BLaER1 treated with 17β-estradiol and CSF1 and Interleukin-3, amounts not matched to agents 10 nM and 100 nM (cell line): ENCODE results near the gene ISG20L2.

Source experiments
- H3K27ac ChIP-seq, 11 experiments: shearing (Covaris generic); formaldehyde crosslinking; 2 replicates each; pipeline ENCODE4 v1.8.1; 2022
- H3K27me3 ChIP-seq, 11 experiments: shearing (Covaris generic); formaldehyde crosslinking; 2 replicates each; pipeline ENCODE4 v1.8.1; 2022
- H3K36me3 ChIP-seq, 11 experiments: shearing (Covaris generic); formaldehyde crosslinking; 2 replicates each; pipeline ENCODE4 v1.8.1; 2022
- H3K4me1 ChIP-seq, 10 experiments: shearing (Covaris generic); formaldehyde crosslinking; 2 replicates each; pipeline ENCODE4 v1.8.1; 2022
- H3K4me2 ChIP-seq, 11 experiments: shearing (Covaris generic); formaldehyde crosslinking; 2 replicates each; pipeline ENCODE4 v1.8.1; 2022
- H3K4me3 ChIP-seq, 10 experiments: shearing (Covaris generic); formaldehyde crosslinking; 2 replicates each; pipeline ENCODE4 v1.8.1; 2022
- H3K9ac ChIP-seq, 11 experiments: shearing (Covaris generic); formaldehyde crosslinking; 2 replicates each; pipeline ENCODE4 v1.8.1; 2022
- H3K9me3 ChIP-seq, 11 experiments: shearing (Covaris generic); formaldehyde crosslinking; replicated peaks in 1 of 11; 2 replicates each; pipeline ENCODE4 v1.8.1; 2022
- H4K20me1 ChIP-seq, 11 experiments: shearing (Covaris generic); formaldehyde crosslinking; 2 replicates each; pipeline ENCODE4 v1.8.1; 2022
- Cebpa-rat ChIP-seq, 11 experiments: shearing (Covaris generic); IDR thresholded peaks; 2 replicates each; pipeline ENCODE4 v1.8.1; 2022

ISG20L2 gene

GRCh38 chr1:156741481-156741983 is 13.0 kb upstream of the ISG20L2 start:
- Histone ChIP-seq H3K4me1 (peaks cover 40 to 65% (median 56%) of the 10 kb centered on the region in 10 experiments), H4K20me1 (peaks cover 0 to 35% (median 29%) of the 10 kb centered on the region in 11 experiments; a peak in 18 of 22 replicates), H3K4me3 (peak overlapping the region in 8 of 10 experiments; percentile 13 to 83 (median 42); a peak in 6 of 20 replicates), H3K36me3 (peaks cover 55 to 81% (median 72%) of the 10 kb centered on the region in 11 experiments), H3K27me3 (no peaks in the 10 kb centered on the region), H3K27ac (peak overlapping the region; percentile 61 to 88 (median 78)), H3K9ac (peak overlapping the region in 9 of 11 experiments; percentile 34 to 90 (median 51); a peak in 12 of 22 replicates), H3K4me2 (peak overlapping the region; percentile 54 to 84 (median 68)), H3K9me3 (no peaks in the 10 kb centered on the region)
- TF ChIP-seq Cebpa-rat (IDR thresholded peaks at IDR 0.05), result no peak

- Histone ChIP-seq H3K9ac (peak within 1 kb of the TSS; percentile 79 to 92 (median 83)), H3K27me3 (no peaks in the 10 kb centered on the region), H3K4me3 (peak within 1 kb of the TSS; percentile 68 to 86 (median 78)), H3K4me1 (peaks cover 34 to 59% (median 49%) of the 10 kb centered on the region in 10 experiments), H3K9me3 (no peaks in the 10 kb centered on the region), H3K4me2 (peak within 1 kb of the TSS; percentile 82 to 97 (median 92)), H3K27ac (peak within 1 kb of the TSS; percentile 69 to 92 (median 79)), H3K36me3 (peaks cover 60 to 81% (median 74%) of the 10 kb centered on the region in 11 experiments), H4K20me1 (peaks cover 0 to 29% (median 23%) of the 10 kb centered on the region in 11 experiments; a peak in 18 of 22 replicates)
- TF ChIP-seq Cebpa-rat (IDR thresholded peaks at IDR 0.05), result no peak
These were observed 12.3 kb upstream of the ISG20L2 start, which contains the start of gene MRPL24 for GRCh38 chr1:156740741-156741480. Gene MRPL24, minus strand, starts transcription at chr1:156741088. Its CDS starts 2,384 bp downstream, at chr1:156738704.

- Histone ChIP-seq H4K20me1 (peaks cover 0 to 23% (median 17%) of the 10 kb centered on the region in 11 experiments; a peak in 18 of 22 replicates), H3K4me3 (peak overlapping the region; percentile 68 to 86 (median 78)), H3K4me2 (peak overlapping the region; percentile 79 to 97 (median 92)), H3K4me1 (peaks cover 28 to 53% (median 43%) of the 10 kb centered on the region in 10 experiments), H3K9ac (peak overlapping the region; percentile 79 to 92 (median 83)), H3K9me3 (no peaks in the 10 kb centered on the region), H3K36me3 (peaks cover 61 to 81% (median 74%) of the 10 kb centered on the region in 11 experiments), H3K27me3 (no peaks in the 10 kb centered on the region), H3K27ac (peak overlapping the region in 10 of 11 experiments; percentile 37 to 92 (median 80); a peak in 21 of 22 replicates)
- no peak for TF ChIP-seq Cebpa-rat (IDR thresholded peaks at IDR 0.05)
These were observed 11.7 kb upstream of the ISG20L2 start for GRCh38 chr1:156740237-156740740.

- H3K27me3 ChIP-seq, result no peaks in the 10 kb centered on the region
- H3K9me3 ChIP-seq, result no peaks in the 10 kb centered on the region
- no peak overlapping the region for H3K4me3 ChIP-seq
- H3K9ac ChIP-seq, result no peak overlapping the region
- peaks cover 21 to 41% (median 33%) of the 10 kb centered on the region in 10 experiments for H3K4me1 ChIP-seq
- no peak overlapping the region for H3K27ac ChIP-seq
- peaks cover 57 to 79% (median 72%) of the 10 kb centered on the region in 11 experiments for H3K36me3 ChIP-seq
- no peak overlapping the region for H3K4me2 ChIP-seq
- H4K20me1 ChIP-seq, result peaks cover 0 to 12% (median 8%) of the 10 kb centered on the region in 11 experiments; a peak in 7 of 22 replicates
- TF ChIP-seq Cebpa-rat (IDR thresholded peaks at IDR 0.05), result no peak
These were observed 10.3 kb upstream of the ISG20L2 start for GRCh38 chr1:156738916-156739315.

- H3K27me3 ChIP-seq, result no peaks in the 10 kb centered on the region
- H3K9ac ChIP-seq, result no peak overlapping the region
- H3K36me3 ChIP-seq, result peaks cover 57 to 79% (median 72%) of the 10 kb centered on the region in 11 experiments
- H3K9me3 ChIP-seq, result no peaks in the 10 kb centered on the region
- no peak overlapping the region for H3K4me3 ChIP-seq
- H3K4me1 ChIP-seq, result peaks cover 21 to 36% (median 28%) of the 10 kb centered on the region in 10 experiments
- no peak overlapping the region for H3K4me2 ChIP-seq
- H3K27ac ChIP-seq, result no peak overlapping the region
- H4K20me1 ChIP-seq, result peaks cover 0 to 7% (median 3%) of the 10 kb centered on the region in 11 experiments; a peak in 7 of 22 replicates
- no peak for TF ChIP-seq Cebpa-rat (IDR thresholded peaks at IDR 0.05)
These were observed 9.8 kb upstream of the ISG20L2 start for GRCh38 chr1:156738407-156738806.

- Histone ChIP-seq H3K4me2 (no peak overlapping the region), H3K9ac (peak overlapping the region in 3 of 11 experiments; percentile 1 to 33 (median 13); a peak in 2 of 22 replicates), H3K4me3 (no peak overlapping the region), H3K4me1 (peaks cover 8 to 15% (median 10%) of the 10 kb centered on the region in 10 experiments), H4K20me1 (peaks cover 0 to 4% (median 0%) of the 10 kb centered on the region in 11 experiments; a peak in 2 of 22 replicates), H3K9me3 (no peaks in the 10 kb centered on the region), H3K27me3 (no peaks in the 10 kb centered on the region), H3K36me3 (peaks cover 54 to 76% (median 65%) of the 10 kb centered on the region in 11 experiments), H3K27ac (no peak overlapping the region)
- TF ChIP-seq Cebpa-rat (IDR thresholded peaks at IDR 0.05), result no peak
These were observed 5.5 kb upstream of the ISG20L2 start for GRCh38 chr1:156733989-156734584.

GRCh38 chr1:156727926-156728598 is 504 bp downstream of the ISG20L2 start, which contains the start of gene METTL25B:
Gene METTL25B, plus strand, starts transcription at chr1:156728469. Its CDS starts 636 bp downstream, at chr1:156729105.
- TF ChIP-seq Cebpa-rat (IDR thresholded peaks at IDR 0.05), result no peak
- Histone ChIP-seq H3K9ac (peak within 1 kb of the TSS; percentile 80 to 91 (median 86)), H3K27me3 (no peaks in the 10 kb centered on the region), H3K4me2 (peak within 1 kb of the TSS; percentile 94 to 100 (median 97)), H3K9me3 (no peaks in the 10 kb centered on the region), H4K20me1 (peaks cover 38 to 50% (median 45%) of the 10 kb centered on the region in 11 experiments), H3K27ac (peak within 1 kb of the TSS; percentile 65 to 87 (median 85)), H3K36me3 (peaks cover 27 to 56% (median 37%) of the 10 kb centered on the region in 11 experiments), H3K4me1 (peaks cover 34 to 52% (median 47%) of the 10 kb centered on the region in 10 experiments), H3K4me3 (peak within 1 kb of the TSS; percentile 66 to 98 (median 84))

GRCh38 chr1:156727492-156727891 is 1.1 kb downstream of the ISG20L2 start:
- Histone ChIP-seq H3K27ac (peak overlapping the region; percentile 65 to 87 (median 85); a peak in 21 of 22 replicates), H4K20me1 (peaks cover 42 to 56% (median 51%) of the 10 kb centered on the region in 11 experiments)

More at GRCh38 chr1:156727492-156727891, 1.1 kb downstream of the ISG20L2 start:
- peak overlapping the region; percentile 80 to 91 (median 86) for H3K9ac ChIP-seq
- peak overlapping the region; percentile 94 to 100 (median 97) for H3K4me2 ChIP-seq
- peaks cover 30 to 56% (median 37%) of the 10 kb centered on the region in 11 experiments for H3K36me3 ChIP-seq
- no peaks in the 10 kb centered on the region for H3K9me3 ChIP-seq
- H3K4me1 ChIP-seq, result peaks cover 34 to 52% (median 47%) of the 10 kb centered on the region in 10 experiments
- H3K4me3 ChIP-seq, result peak overlapping the region; percentile 66 to 98 (median 84)
- TF ChIP-seq Cebpa-rat (IDR thresholded peaks at IDR 0.05), result no peak
- no peaks in the 10 kb centered on the region for H3K27me3 ChIP-seq
